ENCODE results near the gene PELI3.

Gene PELI3

GRCh38 chr11:66495401-66495854 is 28.7 kb downstream of the PELI3 start:
- DNase-seq (ENCODE audit: insufficient read length, low spot score), result no peak
- no peak for FAIRE-seq

- FAIRE-seq (no peak), DNase-seq (ENCODE audit: insufficient read length, low spot score) (no peak)
These were observed 30.5 kb downstream of the PELI3 start for GRCh38 chr11:66497206-66497605.

GRCh38 chr11:66498506-66498905 is 31.8 kb downstream of the PELI3 start:
- FAIRE-seq (no peak), DNase-seq (ENCODE audit: insufficient read length, low spot score) (no peak)

- DNase-seq (ENCODE audit: insufficient read length, low spot score) (no peak), FAIRE-seq (no peak)
These were observed 38.6 kb downstream of the PELI3 start for GRCh38 chr11:66505276-66505816.

- FAIRE-seq (peak; percentile 58), DNase-seq (ENCODE audit: insufficient read length, low spot score) (no peak)
These were observed 42.4 kb downstream of the PELI3 start for GRCh38 chr11:66509131-66509561.

GRCh38 chr11:66510271-66510989 is 43.7 kb downstream of the PELI3 start, which contains the start of gene BBS1:
TSS of gene BBS1 (plus strand) at chr11:66510635. CDS start at chr11:66510660, 25 bp downstream.
- peak; percentile 98 for FAIRE-seq
- peak; percentile 96 for DNase-seq (ENCODE audit: insufficient read length, low spot score)

- DNase-seq (ENCODE audit: insufficient read length, low spot score) (no peak), FAIRE-seq (no peak)
These were observed 44.3 kb downstream of the PELI3 start for GRCh38 chr11:66510990-66511339.

- DNase-seq (ENCODE audit: insufficient read length, low spot score), result no peak
- FAIRE-seq, result no peak
These were observed 56.9 kb downstream of the PELI3 start for GRCh38 chr11:66523611-66524010.

GRCh38 chr11:66524304-66525040 is 57.8 kb downstream of the PELI3 start:
- FAIRE-seq (peak; percentile 79), DNase-seq (ENCODE audit: insufficient read length, low spot score) (no peak)
